LHCN-M2 (cell line): ENCODE measurements around the gene ACP6. TPM values are rescaled to one million over a fixed set of nuclear protein-coding genes. Genes with fewer than 3 reads are reported as not detected.
"Not testable (repeated sequence)": the region's sequence is repeated elsewhere in the genome, so short reads cannot be mapped to it uniquely, and the experiment has no call there.

Experiments
- DNase-seq: peaks from one replicate; pipeline ENCODE4 v3.0.0-alpha.2; 2012; ENCODE audit warnings: low read depth
- polyA plus RNA-seq: library from polyadenylated mRNA; unstranded; fragments of >200 nt; gene quantifications from one replicate; pipeline ENCODE4 v1.2.1, GENCODE V29; 2012; ENCODE audit warnings: missing spikeins
- total RNA-seq: library from RNA; depleted of rRNA; stranded (reverse); fragments of >200 nt; gene quantifications from 2 replicates; pipeline ENCODE4 v1.2.3, GENCODE V29; 2014; rRNA removed

The ACP6 gene
- total RNA-seq = 5.4 and 8.9 TPM in 2 replicates
- 11.9 TPM for polyA plus RNA-seq

DNA sequence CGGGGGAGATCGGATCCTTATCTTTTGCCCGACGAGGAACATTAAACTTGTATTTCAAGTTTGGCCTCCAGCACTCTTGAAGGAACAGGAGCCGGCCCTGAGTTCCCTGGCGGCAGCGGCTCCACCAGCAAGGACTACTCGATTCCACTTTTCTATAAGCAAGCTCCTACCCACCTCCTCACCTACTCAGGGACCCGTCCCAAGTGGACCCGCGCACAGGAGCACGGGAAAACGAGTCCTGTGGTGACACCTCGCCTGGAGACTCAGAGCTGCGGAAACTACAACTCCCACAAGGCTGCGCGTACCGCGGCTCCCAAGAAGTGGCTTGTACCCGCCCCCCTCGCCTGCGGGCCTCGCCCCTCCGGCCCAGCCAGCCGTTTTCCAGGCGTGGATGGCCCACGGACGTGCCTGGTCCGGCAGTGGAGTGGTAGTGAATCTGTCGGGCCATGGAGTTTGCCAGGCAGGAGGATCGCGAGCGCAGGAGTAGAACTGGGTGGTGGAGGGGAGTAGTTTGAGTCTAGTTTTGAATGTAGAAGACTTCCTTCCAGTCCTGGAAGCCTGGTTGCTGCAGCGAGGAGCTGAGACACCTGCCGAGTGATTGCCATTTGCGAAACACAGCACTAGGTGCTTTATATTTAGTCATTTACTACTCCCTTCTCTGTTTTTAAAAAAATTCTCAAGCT lies at the start of gene ACP6:
Gene ACP6 (minus strand): TSS at position 206 of the 683 bp plus-strand sequence. CDS start 476 bp downstream, outside the sequence.
- peak; percentile 92 for DNase-seq

DNA sequence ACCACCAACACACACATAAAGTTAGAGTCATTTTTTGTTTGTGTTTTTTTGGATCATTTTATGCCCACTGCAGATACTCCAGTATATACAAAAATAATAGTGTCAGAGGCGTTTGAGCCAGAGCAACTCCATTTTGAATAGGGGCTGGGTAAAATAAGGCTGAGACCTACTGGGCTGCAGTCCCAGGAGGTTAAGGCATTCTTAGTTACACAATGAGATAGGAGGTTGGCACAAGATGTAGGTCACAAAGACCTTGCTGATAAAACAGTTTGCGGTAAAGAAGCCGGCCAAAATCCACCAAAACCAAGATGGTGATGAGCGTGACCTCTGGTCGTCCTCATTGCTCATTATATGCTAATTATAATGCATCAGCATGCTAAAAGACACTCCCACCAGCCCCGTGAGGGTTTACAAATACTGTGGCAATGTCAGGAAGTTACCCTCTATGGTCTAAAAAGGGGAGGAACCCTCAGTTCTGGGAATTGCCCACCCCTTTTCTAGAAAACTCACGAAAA lies 49.4 kb upstream of the ACP6 start:
- DNase-seq = no peak

DNA sequence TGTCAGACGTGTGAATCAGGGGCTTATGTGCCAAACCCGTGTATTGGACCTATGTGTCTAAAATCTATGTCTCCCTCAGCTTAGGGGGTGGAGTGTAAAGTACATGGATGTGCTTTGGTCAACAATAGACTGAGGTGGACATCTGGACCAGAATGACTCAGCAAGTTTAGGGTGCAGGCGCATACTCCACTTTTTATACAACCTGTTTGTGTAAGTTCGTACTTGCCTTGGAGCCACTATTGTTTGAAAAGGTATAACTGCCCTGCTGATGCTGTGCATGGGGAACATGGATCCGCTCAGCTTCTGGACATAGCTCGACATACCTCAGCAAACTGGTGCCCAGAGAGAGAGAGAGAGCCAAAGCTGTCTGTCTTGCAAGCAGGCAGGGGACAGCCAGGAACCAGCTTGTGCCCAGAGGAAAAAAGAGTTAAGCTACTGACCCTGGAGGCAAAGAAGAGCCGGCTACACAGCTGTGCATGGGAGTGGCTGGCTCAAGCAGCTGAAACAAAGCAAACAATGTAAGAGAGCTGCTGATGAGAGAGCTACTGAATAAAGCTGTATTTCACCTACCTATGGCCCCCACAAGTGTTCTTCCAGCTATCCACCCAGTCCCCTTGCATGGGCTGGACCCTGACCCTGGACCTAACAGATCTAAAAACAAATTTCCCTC lies 48.8 kb upstream of the ACP6 start:
- DNase-seq = no peak

DNA sequence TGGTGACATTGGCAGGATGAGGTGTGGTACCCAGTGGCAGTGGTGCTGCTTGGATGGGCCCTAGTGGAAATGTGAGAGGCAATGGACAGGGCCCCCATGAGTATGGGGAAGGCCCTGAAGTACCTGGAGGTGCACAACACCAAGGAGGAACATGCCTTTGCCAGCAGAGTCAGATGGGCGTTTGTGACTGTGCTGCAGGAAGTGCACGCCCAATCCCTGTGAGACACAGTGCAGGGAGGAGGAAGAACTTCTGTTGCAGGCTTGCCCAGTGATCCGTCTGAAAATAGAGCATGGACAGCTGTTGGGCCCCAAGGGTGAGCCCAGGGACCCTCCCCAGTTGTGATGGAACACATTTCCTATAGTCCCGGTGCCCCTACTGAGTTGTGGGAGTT lies 47.4 kb upstream of the ACP6 start:
- no peak for DNase-seq

DNA sequence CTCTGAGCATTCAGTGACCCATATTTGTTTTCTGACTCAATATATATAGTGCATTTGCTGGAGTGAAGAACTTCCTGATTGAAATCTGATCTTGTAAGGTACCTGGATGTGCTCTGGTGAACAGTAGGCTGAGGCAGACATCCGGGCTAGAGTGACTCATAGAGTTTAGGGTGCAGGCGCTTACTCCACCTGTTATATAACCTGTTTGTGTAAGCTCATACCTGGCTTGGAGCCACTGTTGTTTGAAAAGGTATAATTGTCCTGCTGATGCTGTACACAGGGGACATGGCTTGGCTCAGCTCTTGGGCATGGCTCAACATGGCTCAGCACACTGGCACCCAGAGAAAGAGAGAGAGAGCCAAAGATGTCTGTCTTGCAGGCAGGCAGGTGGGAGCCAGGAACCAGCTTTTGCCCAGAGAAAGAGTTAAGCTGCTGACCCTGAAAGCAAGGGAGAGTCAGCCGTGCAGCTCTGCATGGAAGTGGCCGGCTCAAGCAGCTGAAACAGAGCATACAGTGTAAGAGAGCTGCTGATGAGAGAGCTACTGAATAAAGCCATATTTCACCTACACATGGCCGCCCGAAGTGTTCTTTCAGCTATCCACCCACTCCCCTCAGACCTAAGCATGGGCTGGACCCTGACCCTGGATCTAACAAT lies 46.9 kb upstream of the ACP6 start:
- DNase-seq = no peak

DNA sequence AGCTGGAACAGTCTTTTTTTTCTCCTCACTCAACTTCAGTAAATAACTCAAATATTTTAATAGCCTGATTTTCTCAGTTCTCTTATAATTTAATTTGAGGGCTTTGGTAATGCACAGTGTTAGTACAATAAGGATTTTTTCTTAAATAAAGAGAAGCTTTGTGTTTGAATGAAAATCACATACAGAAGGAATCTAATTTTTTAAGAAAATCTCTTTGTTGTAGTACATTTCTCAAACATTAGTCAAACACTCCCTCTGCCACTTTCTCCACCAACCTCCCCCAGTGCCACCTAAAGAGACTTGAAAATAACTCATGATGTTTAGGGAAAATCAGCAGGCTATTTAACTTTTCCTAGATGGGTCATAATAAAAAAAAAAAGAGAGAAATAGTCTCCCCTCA lies 42.3 kb upstream of the ACP6 start:
- no peak for DNase-seq

DNA sequence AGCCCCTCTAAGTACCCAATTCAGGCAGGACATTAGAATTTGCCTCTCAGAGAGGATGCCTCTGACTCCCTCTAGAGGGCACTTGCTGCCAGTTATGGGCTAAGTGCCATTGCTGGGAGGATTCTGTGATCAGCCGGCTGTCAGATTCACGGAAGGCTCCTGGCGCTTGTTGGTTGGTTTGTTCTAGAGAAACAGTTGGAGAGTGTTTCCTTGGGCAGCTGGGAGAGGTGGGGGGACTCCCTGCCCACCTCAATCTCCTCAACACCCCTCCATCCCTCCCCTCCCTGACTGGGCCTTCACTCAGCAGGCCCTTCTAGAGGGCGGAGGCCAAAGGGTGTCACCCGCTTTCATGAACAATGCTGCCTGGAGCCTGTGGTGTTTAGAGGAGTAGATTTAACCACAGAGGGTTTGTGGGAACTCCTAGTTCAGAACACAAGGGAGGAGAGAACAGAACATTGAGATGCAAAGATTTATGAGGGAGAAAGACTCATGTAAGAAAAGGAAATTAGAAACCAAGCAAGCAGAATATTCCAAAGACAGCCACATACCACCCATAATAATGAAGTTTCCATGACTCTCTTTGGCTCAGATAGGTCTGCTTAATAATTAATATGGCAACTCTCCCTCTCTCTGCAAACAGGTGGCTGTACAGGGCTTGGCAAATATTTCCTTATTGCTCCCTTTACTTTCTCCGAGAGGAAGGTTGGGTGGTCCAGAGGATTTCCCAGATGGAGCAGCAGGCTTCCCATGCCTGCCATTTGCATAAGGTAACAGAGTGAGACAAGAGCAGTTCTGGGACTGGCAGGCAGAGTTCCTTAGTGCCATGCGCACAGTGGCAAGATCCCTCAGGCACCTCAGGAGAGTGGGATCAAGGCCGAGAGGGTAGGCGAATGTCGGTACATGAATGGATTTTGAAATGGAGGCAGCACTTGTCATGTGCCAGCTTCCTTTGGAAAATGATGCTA lies 30.0 kb upstream of the ACP6 start:
- DNase-seq = peak; percentile 62

DNA sequence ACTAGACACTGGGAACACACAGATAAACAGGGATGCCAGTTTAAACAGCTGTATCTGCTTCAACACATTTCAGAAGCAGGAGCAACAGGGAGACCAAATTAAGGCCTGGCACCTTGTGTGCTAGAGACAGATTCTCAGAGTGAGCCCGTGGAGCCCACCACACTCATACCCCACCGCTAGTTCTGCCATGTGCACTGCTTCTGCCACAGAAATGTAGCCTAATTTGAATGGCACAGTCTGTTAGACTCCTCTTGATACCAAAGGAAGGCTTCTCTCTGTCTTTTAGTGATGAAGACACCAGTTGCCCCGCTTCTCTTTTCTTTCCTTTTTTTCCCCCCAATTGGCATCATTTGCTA lies 29.3 kb upstream of the ACP6 start:
- DNase-seq = no peak

DNA sequence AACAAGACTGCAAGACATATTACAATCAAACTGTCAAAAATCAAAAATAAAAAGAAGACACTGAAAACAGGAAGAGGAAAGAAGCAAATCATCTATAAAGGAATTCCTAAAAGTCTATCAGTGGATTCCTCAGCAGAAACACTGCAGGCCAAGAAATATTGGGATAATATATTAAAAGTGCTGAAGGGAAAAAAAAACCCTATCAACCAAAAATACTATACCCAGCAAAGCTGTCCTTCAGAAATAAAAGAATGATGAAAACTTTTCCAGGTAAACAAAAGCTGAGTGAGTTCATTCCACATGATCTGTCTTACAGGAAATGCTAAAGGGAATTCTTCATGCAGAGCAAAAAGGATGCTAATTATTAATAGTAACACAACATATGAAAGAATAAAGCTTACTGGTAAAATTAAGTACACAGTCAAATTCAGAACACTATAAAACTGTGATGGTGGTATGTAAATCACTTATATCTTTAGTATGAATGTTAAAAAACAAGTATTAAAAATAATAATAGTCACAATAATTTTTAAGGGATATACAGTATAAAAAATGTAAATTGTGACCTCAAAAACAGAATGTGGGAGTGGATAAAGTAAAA lies 12.9 kb upstream of the ACP6 start:
- DNase-seq = no peak

DNA sequence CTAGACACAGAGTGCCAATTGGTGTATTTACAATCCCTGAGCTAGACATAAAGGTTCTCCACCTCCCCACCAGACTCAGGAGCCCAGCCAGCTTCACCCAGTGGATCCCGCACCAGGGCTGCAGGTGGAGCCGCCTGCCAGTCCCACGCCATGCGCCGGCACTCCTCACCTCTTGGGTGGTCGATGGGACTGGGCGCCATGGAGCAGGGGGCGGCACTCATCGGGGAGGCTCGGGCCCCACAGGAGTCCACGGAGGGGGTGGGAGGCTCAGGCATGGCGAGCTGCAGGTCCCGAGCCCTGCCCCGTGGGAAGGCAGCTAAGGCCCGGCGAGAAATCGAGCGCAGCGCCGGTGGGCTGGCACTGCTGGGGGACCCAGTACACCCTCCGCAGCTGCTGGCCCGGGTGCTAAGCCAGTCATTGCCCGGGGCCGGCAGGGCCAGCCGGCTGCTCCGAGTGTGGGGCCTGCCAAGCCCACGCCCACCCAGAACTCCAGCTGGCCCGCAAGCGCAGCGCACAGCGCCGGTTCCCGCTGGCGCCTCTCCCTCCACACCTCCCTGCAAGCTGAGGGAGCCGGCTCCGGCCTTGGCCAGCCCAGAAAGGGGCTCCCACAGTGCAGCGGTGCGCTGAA lies 10.4 kb upstream of the ACP6 start:
- not testable (repeated sequence) for DNase-seq

DNA sequence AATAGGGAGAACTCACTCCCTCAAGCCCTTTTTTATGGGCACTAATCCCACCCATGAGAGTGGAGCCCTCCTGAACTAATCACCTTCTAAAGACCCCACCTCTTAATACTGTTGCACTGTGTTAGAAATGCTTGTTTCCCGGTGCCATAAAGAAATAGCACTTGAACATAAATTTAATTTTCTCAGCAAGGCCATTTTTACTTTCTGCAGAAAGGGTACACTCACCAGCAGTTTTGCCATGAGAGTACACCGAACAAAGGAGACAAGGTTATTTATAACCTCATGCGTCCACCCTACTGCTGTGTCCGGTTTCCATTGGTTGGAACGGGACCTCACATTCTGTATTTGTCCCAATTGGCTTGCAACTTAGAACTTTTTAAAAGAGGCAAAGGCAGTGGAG lies 7.4 kb upstream of the ACP6 start:
- not testable (repeated sequence) for DNase-seq

DNA sequence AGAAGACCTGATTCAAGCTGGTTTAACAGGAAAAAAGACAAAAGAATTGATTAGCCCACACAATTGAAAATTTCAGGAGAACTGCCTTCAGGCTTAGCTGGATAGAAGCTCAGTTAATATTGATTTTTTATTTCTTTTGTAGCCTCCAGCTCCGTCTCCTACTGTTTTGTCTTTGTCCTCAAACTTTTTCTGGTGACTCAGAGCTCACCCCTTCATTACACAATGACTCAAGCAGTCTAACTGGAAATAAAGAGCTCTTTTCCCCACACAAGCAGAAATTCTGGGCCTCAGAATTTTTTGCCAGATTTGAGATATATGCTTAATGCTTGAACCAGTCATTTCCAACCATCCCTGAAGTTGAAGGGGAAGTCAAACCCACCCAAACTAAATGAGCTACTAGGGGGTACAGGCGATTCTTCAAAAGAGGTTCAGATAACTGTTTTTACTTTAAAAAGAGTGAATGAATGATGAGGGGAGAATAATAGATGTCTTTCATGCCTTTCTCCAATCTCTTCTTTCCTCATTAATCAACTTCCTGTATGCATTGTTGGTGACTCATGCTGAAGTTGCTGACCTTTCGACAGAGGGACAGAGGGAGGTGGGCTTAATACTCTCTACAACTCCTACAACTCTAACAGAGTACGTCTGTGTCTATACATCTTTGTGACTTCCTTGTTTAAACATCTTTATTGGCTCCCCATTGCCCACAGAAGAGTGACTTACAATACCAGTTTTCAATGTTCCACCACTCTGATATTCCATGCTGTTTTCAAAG lies 6.2 kb upstream of the ACP6 start:
- DNase-seq = peak; percentile 84

DNA sequence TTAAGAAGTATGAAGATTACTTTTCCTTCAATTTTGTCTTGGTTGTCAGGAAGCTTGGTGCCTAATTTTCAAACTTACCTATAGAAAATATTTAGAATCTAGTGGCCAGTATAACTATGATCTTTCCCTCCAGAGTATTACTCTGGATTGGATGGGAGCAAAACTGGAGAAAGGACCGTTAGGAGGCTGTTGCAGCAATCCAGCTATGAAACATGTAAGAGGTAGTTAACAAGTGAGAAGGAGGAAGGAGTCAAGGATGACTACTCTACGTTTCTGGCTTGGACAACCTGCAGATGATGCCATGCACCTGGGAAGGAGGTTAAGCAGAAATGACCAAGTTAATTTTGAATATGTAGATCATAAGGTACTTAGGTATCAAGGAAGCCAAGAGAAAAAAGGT lies 3.5 kb upstream of the ACP6 start:
- no peak for DNase-seq

DNA sequence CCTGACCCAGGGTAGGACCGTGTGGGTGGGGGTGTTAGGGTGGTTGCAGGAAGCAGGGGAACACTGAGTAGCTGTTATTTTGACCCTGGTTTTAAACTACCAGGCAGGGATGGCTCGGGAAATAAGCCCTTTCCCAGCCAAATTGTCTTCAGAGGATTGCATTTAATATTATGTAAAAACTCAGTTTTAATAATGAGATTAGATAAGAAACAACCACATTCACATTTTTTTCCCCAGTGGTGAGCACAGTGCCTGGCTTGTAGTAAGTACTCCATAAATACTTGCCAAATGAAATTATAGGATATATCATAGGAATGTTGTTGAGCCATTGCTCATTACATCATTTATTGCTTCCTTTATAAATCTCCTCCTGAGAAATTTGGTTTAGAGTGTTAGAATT lies 3.1 kb upstream of the ACP6 start:
- DNase-seq = no peak

DNA sequence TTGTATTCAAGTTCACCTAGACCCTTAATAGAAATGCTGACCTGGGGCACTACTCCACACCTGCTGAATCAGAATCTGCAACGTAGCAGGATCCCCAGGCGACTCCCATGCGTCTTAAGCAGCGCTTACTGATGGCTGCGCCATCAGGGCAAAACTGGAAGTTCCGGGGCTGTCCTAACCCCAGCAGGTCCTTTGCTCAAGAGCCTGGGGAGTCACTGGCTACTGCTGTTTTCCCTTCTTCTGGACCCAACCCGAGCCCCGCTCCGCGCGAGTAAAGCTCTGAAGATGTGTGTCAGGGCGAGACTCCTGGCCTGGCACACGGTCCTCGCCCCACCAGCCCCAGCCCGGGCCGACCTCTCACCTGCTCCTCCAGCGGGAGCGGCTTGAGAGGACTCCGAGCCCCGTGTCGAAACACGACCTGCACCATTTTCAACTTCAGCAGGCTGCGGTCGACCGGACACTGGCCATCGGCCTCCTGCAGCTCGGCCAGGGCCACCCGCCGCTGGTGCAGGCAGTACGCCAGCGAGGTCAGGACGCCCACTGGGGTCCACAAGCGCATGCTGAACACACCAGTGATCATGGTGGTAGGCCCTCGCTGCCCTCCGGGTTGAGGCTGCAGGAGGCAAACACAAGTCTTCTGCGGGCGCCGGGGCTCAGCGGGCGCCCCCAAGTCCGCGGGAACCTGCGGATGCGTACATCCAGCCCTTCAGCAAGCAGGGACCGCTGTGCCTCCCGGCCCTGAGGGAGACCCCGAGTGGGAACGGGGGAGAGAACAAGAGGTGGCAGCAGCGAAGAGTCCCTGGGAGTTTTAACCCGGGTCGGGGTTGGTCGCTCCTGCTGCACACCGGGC lies 630 bp downstream of the ACP6 start:
- peak; percentile 37 for DNase-seq

DNA sequence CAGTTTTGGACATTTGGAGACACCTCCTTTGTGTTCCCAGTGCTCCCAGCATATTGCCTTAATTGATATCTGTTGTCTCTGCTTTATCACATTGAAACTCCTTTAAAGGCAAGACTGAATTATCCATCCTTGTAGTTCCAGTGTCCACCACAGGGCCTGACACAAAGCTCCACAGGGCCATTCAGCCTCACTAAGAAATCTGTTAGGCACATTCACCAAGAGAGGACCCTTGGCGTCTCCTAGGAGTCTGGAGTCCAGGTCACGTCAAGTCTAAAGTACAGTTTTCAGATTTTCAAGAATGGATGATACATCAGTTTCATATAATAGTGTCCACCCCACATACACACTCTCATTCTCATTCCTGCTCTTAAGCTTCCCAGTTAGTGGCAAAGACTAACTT lies 4.8 kb downstream of the ACP6 start:
- DNase-seq = no peak

DNA sequence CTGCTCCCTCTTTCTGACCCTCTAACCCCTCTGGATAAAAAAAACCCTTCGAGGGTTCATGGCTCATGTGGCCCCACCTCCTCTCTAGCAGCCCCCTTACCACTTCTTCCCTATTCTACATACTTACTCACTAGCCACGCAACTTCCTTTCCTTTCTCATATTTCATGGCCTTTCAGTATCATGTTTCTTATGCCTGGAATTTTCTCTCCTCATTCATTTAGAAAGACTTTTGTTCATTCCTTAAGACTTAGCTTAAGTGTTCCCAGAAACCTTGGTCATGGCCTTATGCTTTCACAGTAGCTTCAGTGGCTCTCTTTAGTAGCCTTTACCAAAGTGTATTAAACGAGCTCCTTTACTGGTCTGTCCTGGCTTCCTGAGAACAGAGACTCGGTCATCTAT lies 6.1 kb downstream of the ACP6 start:
- peak; percentile 43 for DNase-seq

DNA sequence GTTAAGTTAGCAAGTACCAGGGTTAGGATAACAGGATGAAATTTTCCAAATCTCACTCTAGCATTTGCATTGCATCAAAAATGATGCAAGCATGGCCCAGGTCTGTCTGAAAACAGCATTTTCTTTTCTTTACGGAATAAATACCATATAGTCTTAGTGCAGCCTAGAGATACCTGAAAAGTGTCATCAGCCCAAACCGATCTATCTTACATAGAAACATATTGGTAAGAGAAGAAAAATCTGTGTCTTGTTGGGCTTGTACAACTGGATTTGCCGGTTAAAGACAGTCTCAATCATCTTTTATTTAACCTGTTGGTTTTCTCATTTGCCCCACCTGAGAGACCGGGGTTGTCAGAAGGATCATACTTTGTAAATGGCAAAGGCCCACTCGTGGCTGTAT lies 15.8 kb downstream of the ACP6 start:
- no peak for DNase-seq

DNA sequence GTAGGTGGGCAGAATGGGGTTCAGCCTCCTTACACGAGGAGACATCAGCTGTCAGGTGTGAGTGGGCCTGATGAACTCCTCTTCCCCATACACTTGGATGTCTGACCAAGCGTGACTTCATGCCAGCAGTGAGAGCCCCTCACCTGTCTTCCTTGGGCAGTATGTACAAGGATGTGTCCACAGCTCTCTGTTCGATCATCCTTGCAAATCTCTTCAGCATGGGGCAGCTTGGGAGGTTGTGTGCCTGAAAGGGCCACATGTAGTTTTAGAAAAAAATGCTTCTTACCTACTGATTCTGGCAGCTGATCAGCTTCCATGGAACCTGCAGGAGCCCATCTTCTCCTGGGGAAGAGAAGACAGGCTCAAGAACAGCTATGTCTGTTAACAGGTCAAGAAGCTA lies 18.0 kb downstream of the ACP6 start:
- no peak for DNase-seq
